SK-N-MC (cell line): ENCODE data around the gene SH3RF3.

Experiments
- EZH2 ChIP-seq: fragments of 200-600 bp; sonication (generic); IDR thresholded peaks from one replicate; pipeline ENCODE4 v1.6.1; 2017; ENCODE audit warnings: antibody characterized with exemption
- FOXP2 ChIP-seq: optimal IDR thresholded peaks from 2 replicates; pipeline ENCODE3; 2011; ENCODE audit warnings: mild to moderate bottlenecking, moderate library complexity; ENCODE audit not compliant: insufficient read depth; ENCODE audit errors: extremely low read length, control extremely low read depth
- POLR2AphosphoS5 ChIP-seq: IDR thresholded peaks from 2 replicates; pipeline ENCODE4 v1.6.1; 2012; ENCODE audit warnings: mild to moderate bottlenecking, low read depth, low read length, borderline replicate concordance

DNA sequence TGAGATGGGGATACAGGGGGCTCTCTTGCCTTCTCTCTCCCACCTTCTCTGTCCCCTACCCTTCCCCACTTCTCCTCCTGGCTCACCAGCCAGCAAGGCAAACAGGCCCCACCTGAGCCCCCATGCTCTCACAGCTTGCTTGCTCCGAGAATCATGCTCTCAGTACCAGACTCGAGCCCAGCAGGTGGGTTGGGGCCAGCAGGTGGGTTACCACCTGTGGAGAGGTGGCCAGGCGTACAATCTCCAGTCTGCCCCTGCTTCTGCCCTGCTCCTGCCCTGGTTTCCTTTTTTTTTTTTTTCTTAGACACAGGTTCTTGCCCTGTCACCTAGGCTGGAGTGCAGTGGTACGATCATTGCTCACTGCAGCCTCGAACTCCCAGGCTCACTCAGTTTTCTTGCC, 214.5 kb downstream of the SH3RF3 start:
- no peak for TF ChIP-seq EZH2
- no peak for TF ChIP-seq POLR2AphosphoS5
- TF ChIP-seq FOXP2, result no peak
